Pancreas (tissue), 10 donors: Measurements from ENCODE around the gene TEC. TPM values are rescaled to one million over a fixed set of nuclear protein-coding genes. Genes with fewer than 3 reads are reported as not detected.

ENCODE experiments used
- ATAC-seq, 4 donors: fragments of 200-7000 bp; cut with Tn5 transposase; one replicate each; pipeline versions ENCODE4 v1.8.0 to v1.9.1; 2020; ENCODE audit warnings: mild to moderate bottlenecking in 4 of 4, moderate library complexity in 4 of 4
- DNase-seq, 6 donors: peaks; one replicate each; pipeline ENCODE4 v3.0.0-alpha.2; 2020
- FAIRE-seq: peaks from 2 replicates; lab custom pipeline; 2012; peaks lifted over from hg19 to GRCh38; lab: Jason Lieb, UNC
- H3K27ac ChIP-seq, 4 donors: fragments of 200-600 bp; sonication (generic); 1 replicate in 3 of 4; 2 replicates in 1 of 4; pipeline versions ENCODE4 v1.5.0 to v1.8.0; 2020
- H3K27me3 ChIP-seq, 4 donors: fragments of 200-600 bp; one replicate each; pipeline ENCODE4 v1.8.0; 2021
- H3K36me3 ChIP-seq, 3 donors: fragments of 200-600 bp; sonication (generic) in 1 of 3; one replicate each; pipeline versions ENCODE4 v1.5.0 to v1.8.0; 2020 to 2021
- H3K4me1 ChIP-seq, 3 donors: fragments of 200-600 bp; one replicate each; pipeline ENCODE4 v1.8.0; 2021
- H3K4me3 ChIP-seq, 4 donors: fragments of 200-600 bp; sonication (generic) in 2 of 4; one replicate each; pipeline versions ENCODE4 v1.5.0 to v1.8.0; 2020 to 2021
- H3K9me3 ChIP-seq, 4 donors: fragments of 200-600 bp; one replicate each; pipeline ENCODE4 v1.8.0; 2021
- WGBS, 2 donors: extraction: QIAGEN DNeasy Blood & Tissue Kit; methylation state at CpG; one replicate each; pipeline ENCODE4 v1.1.7; 2013; 5-methylcytosine and 5-hydroxymethylcytosine counted together
- intact Hi-C, 3 donors: fragments of 100-400 bp; cut with DNase I; formaldehyde crosslinking; loops; one replicate each; pipeline versions ENCODE4 v1.11.1 to v1.14.2; 2022
- polyA plus RNA-seq, 2 donors: library from polyadenylated mRNA; stranded (reverse); fragments of 200-250 nt; gene quantifications; one replicate each; pipeline ENCODE4 v1.2.3, GENCODE V29; 2013
- total RNA-seq, 6 donors: library from RNA; stranded (reverse); fragmentation: NEBNext Ultra II Directional in 4 of 6; extraction: Animal tissue kit (Norgen Biotek cat#: 25700) in 4 of 6; gene quantifications; one replicate each; pipeline versions ENCODE4 v1.2.1 to v1.2.4, GENCODE V29; 2021 to 2023
- TF ChIP-seq, protein P1 (sequence below), 4 donors: fragments of 200-600 bp; sonication (generic) in 3 of 4; IDR thresholded peaks; one replicate each; pipeline versions ENCODE4 v1.5.0 to v1.8.0; 2021; ENCODE audit warnings: antibody characterized with exemption in 4 of 4
- donor health status: healthy with polysubstance abuse.
- donor health status: DM: no; HTN: no; CAD: no; lungs with moderate emphysema.
- donor health status: DM: no; HTN: no; CAD: no.
- donor health status: control.
- donor health status: control.
- donor health status: Bipolar disorder and iron deficiency.
- donor health status: DM: yes; HTN: yes; CAD: no.
- donor health status: DM: no; HTN: no; CAD: no.
- donor health status: DM: no; HTN: no; CAD: no.
- donor health status: DM: yes; HTN: yes; CAD: no.

TEC gene
- total and polyA plus RNA-seq, 8 donors: 0.49 to 3.0 (median 0.97) TPM

DNA sequence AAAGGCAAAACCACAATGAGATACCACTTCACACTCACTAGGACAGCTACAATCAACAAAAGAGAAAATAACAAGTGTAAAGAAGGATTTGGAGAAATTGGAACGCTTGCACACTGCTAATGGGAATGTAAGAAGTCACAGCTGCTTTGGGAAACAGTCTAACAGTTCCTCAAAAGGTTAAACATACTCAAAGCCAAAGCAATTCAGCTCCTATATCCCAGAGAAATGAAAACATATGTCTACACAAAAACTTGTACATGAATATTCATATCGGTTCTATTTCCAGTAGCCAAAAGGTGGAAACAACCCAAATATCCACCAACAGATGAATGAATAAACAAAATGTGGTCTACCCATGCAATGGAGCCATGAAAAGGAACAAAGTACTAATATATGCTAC, 64.0 kb downstream of the TEC start:
- TF ChIP-seq, protein P1, sequence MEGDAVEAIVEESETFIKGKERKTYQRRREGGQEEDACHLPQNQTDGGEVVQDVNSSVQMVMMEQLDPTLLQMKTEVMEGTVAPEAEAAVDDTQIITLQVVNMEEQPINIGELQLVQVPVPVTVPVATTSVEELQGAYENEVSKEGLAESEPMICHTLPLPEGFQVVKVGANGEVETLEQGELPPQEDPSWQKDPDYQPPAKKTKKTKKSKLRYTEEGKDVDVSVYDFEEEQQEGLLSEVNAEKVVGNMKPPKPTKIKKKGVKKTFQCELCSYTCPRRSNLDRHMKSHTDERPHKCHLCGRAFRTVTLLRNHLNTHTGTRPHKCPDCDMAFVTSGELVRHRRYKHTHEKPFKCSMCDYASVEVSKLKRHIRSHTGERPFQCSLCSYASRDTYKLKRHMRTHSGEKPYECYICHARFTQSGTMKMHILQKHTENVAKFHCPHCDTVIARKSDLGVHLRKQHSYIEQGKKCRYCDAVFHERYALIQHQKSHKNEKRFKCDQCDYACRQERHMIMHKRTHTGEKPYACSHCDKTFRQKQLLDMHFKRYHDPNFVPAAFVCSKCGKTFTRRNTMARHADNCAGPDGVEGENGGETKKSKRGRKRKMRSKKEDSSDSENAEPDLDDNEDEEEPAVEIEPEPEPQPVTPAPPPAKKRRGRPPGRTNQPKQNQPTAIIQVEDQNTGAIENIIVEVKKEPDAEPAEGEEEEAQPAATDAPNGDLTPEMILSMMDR (IDR thresholded peaks at IDR 0.05): no peak
- Histone ChIP-seq H3K36me3 (no peaks in the 10 kb centered on the region), H3K4me3 (no peak overlapping the region), H3K27ac (no peak overlapping the region), H3K9me3 (no peaks in the 10 kb centered on the region), H3K4me1 (no peaks in the 10 kb centered on the region), H3K27me3 (no peaks in the 10 kb centered on the region)
- FAIRE-seq (no peak), ATAC-seq (no peak), DNase-seq (no peak)
- WGBS, 2 donors: 86 to 87% methylated on average over 2 of the region's 2 CpGs
- intact Hi-C loops: no loop called here

DNA sequence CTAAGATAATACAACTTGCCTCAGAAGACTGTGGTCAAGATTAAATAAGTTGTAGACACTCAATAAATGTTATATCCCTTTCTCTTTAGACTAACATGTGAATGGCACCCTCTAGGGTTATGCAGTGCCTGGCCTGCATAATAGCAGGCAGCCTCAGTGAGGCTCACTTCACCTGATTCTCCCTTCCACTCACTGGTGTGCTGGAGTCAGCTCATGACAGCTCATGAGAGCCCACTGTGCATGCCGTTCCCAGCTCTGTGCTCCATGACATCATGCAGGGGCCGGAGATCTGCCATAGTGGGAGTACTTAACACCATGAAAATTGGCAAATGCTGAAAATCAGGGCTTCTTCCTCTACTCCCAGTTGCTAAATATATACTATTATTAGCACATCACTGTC, 64.5 kb downstream of the TEC start:
- intact Hi-C loops: no loop called here
- DNase-seq: no peak
- TF ChIP-seq, protein P1 (IDR thresholded peaks at IDR 0.05): no peak
- FAIRE-seq: no peak
- ATAC-seq: no peak
- Histone ChIP-seq H3K36me3 (no peaks in the 10 kb centered on the region), H3K27ac (no peak overlapping the region), H3K4me3 (no peak overlapping the region), H3K4me1 (no peaks in the 10 kb centered on the region), H3K9me3 (no peaks in the 10 kb centered on the region), H3K27me3 (no peaks in the 10 kb centered on the region)
- 80 to 88% methylated on average over 2 of the region's 2 CpGs for WGBS, 2 donors

DNA sequence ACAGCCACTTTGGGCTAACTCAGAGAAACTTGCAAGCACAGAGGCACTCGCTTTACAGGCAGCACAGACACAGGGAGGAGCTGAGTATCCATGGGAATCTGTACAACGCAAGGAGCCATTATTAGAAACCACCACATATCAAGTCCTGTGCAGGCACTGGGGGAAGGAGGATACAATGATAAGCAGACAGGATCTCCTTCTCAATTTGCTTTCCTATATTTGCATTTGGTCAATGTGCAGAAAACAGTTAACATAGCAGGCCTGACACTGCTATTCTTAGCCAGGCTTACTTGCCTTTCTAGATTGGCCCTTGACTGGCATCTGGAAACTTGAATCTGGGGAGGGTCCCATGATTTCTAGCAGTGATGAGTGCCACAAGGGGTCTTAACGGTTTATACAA, 65.8 kb downstream of the TEC start:
- FAIRE-seq: no peak
- H3K36me3 ChIP-seq: no peaks in the 10 kb centered on the region
- no peak for ATAC-seq
- H3K4me3 ChIP-seq: no peak overlapping the region
- no peak overlapping the region for H3K27ac ChIP-seq
- TF ChIP-seq, protein P1 (IDR thresholded peaks at IDR 0.05): no peak
- H3K4me1 ChIP-seq: no peaks in the 10 kb centered on the region
- intact Hi-C loops: no loop called here
- no peak for DNase-seq
- H3K27me3 ChIP-seq: no peaks in the 10 kb centered on the region
- 75 to 83% methylated on average over 3 of the region's 3 CpGs for WGBS, 2 donors
- no peaks in the 10 kb centered on the region for H3K9me3 ChIP-seq

DNA sequence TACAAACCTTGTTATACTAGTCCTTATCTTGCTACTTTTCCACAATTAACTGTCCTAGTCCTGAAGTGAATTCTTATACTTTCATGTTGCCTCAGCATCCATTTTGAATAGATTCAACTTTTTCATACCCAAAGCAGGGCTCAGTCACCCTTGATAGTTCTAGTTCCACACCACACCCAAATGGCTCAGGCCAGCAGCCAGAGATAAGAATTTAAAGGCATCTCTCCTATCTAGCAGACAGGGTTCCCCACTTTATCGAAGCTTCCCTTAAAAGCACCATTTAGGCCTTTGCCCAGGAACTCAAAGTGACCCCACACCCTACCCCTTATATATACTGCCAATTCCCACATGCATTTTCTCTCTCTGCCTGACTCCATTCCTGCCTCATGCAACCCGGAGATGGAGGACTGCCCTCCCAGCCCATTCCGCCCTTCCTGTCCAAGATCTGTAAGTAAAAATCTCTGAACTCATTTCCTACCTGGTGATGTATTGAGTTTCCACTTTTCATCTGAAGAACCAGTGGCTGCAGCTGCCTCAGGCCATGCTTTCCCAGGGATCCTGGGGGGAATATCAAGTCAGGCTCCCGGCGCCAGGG, 71.9 kb downstream of the TEC start:
- FAIRE-seq: no peak
- 88 to 91% methylated on average over 5 of the region's 5 CpGs for WGBS, 2 donors
- Histone ChIP-seq H3K36me3 (no peaks in the 10 kb centered on the region), H3K27ac (no peak overlapping the region), H3K9me3 (no peaks in the 10 kb centered on the region), H3K4me1 (no peaks in the 10 kb centered on the region), H3K27me3 (no peaks in the 10 kb centered on the region), H3K4me3 (no peak overlapping the region)
- TF ChIP-seq, protein P1 (IDR thresholded peaks at IDR 0.05): no peak
- no peak for DNase-seq
- intact Hi-C loops: no loop called here
- no peak for ATAC-seq

DNA sequence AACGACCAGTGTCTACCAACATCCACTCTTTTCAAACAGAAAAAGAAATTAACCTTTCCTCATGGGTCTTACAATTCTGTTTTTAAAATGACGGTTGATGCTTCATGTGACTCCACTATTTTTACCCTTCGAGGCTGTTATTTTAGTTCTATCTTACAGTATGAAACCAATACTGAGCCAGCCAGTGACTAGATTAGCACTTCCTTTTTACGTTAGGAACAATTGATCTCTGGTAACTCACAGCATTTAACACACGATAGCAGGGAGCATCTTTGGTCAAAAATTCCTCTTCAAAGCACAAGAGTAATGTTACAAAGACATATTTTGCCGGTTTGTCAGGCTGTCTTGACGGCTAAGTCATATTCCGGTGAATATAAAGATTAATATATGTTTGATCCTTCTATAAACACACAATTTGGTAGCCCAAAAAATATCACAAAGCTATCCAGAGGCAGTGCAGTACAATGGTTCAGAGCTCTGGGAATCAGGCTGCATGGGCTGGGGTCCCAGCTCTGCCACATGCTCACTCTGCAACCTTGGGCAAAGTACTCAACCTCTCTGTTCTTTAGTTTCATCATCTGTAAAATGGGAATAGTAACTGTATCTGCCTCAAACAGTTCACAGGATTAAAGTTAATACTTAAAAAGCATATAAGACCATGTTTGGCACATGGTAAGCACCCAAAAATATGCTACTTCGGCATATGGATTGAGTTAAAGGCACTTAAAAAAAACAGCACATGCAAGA, 72.7 kb downstream of the TEC start:
- FAIRE-seq (no peak), DNase-seq (no peak), ATAC-seq (no peak)
- Histone ChIP-seq H3K27ac (no peak overlapping the region), H3K4me3 (no peak overlapping the region), H3K4me1 (no peaks in the 10 kb centered on the region), H3K9me3 (no peaks in the 10 kb centered on the region), H3K27me3 (no peaks in the 10 kb centered on the region), H3K36me3 (no peaks in the 10 kb centered on the region)
- intact Hi-C loops: no loop called here
- 89 to 91% methylated on average over 9 of the region's 9 CpGs for WGBS, 2 donors
- TF ChIP-seq, protein P1 (IDR thresholded peaks at IDR 0.05): no peak
